ENCODE data around the gene OR1B1.
"Not testable (repeated sequence)": the region's sequence is repeated elsewhere in the genome, so short reads cannot be mapped to it uniquely, and the experiment has no call there.

OR1B1 gene

DNA sequence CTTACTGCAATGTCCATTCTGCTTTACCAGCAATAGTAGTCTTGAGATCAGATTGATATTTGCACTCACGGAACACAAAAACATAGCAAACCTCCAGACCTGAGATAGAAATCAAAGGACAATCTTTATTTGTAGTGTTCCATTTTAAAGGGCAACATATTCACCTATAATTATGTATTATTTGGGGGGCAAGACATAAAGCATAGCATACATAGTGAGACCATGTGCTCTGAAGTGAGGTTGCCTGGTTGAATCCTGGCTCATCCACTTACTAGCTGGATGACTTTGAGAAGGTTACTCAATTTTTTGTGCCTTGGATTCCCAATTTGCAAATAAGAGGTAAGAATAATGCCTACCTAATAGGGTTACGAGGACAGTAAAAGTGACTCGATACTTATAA is at the start of gene OR1B1:
OR1B1 (minus strand) TSS at position 101 of the 400 bp plus-strand sequence.
- DNase-seq (ENCODE audit: low read depth), result no peak

DNA sequence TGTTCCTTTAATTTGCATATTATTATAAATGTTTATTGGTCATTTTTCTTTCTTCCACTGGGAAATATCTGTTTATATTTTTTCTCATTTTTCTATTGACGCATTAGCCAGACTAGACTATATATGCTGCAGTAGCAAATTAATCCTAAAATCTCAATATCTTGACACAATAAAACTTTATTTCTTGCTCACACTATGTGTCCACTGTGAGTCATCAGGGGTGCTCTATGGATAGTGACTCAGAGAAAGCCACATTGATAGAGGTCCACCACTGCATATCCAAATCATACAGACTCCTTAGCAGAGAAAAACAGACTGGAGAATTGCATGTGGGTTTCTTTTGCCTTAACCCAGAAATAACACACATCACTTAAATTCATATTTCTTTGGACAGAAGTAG is 38.3 kb upstream of the OR1B1 start:
- peak; percentile 2 for DNase-seq (ENCODE audit: low read depth)

DNA sequence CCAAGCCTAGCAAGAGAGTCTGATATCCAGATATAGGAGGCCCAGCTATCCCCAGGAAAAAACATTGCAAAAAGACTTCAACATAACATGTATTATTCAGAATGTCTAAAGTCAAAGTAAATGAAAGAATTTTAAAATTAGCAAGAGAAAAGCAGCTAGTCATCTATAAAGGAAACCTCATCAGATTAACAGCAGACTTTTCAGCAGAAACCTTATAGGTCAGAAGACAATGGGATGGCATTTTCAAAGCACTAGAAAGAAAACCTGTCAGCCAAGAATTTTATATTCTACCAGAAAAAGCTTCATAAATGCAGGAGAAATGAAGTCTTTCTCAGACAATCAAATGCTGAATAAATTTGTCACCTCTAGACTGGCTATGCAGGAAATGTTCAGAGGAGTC is 27.4 kb upstream of the OR1B1 start:
- no peak for DNase-seq (ENCODE audit: low read depth)

DNA sequence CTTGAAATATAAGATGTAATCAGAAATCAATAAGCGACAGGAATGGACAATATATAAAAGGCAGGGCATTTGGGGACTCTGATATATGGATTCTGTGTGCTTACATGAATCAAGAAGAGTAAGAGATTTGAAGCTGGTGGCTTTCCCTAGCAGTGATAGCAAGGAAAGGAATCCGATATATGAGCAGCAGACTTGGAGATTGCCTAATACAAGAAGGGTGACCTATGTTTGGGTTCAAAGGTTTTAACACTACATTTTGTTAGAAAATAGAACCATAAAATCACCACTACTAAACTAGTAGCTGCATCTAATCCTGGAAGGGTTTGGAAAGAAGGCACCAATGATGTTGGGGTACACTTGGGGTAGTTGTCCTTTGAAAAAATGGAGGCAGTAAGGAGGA is 15.1 kb upstream of the OR1B1 start:
- no peak for DNase-seq (ENCODE audit: low read depth)

DNA sequence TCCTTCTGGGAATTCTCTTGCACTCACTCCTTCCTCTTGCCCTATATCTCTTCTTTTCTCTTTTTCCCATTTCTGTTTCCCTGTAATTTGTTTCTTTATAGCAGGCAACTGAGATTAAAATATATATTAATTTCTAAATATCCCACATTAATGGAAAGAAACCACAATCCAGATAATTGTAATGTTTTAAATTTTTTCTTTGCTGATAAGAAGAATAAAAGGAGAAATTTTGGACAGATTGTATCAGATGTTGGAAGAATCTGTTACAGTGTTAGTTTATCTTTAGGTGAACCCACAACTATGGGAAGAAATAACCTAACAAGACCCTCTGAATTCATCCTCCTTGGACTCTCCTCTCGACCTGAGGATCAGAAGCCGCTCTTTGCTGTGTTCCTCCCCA is 4.0 kb upstream of the OR1B1 start, which contains the start of gene OR1L1:
OR1L1 (plus strand) TSS at position 301 of the 400 bp plus-strand sequence; CDS start at position 301, 0 bp downstream.
- DNase-seq (ENCODE audit: low read depth), result no peak

DNA sequence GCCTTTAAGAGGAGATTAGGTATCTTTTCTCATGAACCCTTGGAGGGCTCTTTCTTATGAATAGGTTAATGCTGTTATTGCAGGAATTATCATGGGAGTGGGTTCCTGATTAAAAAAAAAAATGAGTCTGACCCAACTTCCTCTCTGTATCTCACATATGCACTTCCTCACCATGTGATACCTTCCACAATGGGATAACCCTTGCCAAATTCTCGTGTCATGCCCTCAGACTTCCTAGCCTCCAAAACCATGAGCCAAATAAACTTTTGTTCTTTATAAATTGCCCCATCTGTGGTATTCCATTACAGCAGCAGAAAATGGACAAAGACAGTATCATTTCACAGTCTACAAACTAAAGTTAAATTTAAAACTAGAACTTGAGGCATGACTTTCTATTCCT is 1.0 kb downstream of the OR1B1 start:
- no peak for DNase-seq (ENCODE audit: low read depth)

DNA sequence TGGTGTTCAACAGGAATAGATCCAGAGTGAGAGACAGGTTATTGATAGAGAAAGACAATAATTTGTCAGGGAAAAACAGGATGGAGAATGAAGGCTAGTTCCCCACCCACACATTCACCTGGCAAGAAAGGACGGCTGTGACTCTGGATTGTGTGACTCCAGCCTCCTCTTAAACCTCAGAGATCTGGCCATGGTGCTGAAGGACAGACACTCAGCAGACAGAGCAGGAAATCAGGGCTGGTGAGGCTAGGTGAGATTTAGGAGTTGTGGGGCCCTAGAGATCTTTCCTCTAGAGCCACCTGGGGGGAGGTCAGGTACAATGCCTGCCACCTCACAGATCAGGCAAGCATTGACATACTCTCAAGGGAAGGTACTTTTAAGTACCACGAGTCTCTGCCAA is 15.2 kb downstream of the OR1B1 start:
- DNase-seq (ENCODE audit: low read depth), result peak; percentile 20

DNA sequence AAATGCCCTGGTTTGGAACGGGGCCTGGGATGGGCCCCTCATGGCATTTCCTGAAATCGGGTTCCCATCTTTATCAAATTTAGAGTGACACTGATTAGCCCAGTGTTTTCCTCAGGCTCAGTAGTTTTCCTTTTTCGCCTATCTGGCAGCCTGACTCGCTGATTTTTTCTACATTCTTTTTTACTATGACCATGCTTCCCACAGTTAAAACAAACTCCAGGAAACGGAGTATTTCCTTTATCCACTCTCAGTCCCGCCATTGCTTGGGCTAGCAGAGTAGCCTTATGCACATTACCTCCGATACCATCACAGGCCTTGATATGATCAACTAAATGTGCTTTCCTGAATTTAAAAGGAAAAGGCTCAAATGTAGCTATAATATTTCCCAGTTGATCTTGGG is 37.4 kb downstream of the OR1B1 start:
- no peak for DNase-seq (ENCODE audit: low read depth)

DNA sequence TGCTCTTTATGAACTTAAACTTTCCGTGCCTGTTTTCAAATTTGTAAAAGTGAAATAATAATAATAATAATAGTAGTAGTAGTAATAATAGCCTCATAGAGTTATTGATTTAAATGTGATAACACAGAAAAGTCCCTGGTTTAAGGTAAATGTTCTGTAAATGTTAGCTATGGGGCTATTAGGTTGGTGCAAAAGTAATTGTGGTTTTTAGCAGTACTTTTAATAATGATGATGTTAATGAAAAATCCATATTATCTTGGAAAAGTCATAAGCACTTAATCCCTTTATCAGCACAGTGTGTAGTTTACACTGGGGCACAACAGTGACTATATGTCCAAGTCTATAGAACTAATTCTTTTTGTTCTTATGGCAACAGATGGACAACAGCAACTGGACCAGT is 43.1 kb downstream of the OR1B1 start, which contains the start of gene OR1Q1:
OR1Q1 (plus strand) TSS at position 377 of the 400 bp plus-strand sequence; CDS start at position 377, 0 bp downstream.
- DNase-seq (ENCODE audit: low read depth), result no peak

DNA sequence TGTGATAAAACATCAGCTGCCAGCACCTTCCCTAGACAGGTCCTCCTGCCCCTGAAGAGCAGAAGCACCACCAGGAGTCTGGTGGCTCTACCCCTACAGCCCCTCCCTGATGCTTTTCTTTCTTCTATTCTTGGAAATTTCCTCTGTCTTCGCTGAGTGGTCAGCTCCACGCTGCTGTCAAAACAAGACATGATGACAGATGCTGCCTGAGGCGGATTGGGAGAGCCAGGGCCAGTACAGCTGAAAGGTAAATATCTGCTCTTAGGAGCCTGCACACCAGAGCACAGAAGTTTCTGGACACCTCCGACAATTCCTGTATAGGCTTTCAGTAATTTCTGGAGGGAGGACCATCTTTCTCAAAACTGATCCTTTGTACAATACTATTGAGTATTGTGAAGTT is 47.6 kb downstream of the OR1B1 start:
- no peak for DNase-seq (ENCODE audit: low read depth)

DNA sequence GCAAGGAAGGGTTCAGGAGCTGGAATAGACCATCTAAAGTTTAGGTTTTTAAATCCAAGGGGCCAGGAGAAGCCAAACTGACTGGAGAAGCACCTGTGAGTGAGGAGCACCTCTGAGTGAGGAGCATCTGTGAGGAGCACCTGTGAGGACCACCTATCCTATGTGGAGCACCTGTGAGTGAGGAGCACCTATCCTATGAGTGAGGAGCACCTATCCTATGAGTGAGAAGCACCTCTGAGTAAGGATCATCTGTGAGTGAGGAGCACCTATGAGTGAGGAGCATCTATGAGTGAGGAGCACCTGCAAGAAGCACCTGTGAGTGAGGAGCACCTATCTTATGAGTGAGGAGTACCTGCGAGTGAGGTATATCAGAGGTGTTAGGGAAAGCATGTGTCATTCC is 50.8 kb downstream of the OR1B1 start:
- no peak for DNase-seq (ENCODE audit: low read depth)

DNA sequence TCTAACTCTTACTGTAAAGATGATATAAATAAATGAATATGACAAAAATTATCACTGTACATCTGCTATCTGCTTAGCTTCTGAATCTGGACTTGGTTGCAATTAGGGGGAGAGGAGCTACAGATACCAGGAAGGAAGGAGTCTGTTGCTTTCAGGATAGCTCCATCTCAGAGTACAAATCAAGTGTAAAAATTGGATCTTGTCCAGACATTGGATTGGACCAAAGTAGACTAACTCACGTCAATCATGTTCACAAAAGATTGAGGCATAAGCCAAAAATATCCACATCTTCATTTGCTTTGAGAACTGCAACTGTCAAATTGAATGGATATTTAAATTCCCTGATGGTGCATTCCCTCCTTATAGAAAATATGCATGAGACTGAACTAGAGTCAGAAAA is 51.7 kb downstream of the OR1B1 start:
- no peak for DNase-seq (ENCODE audit: low read depth)

DNA sequence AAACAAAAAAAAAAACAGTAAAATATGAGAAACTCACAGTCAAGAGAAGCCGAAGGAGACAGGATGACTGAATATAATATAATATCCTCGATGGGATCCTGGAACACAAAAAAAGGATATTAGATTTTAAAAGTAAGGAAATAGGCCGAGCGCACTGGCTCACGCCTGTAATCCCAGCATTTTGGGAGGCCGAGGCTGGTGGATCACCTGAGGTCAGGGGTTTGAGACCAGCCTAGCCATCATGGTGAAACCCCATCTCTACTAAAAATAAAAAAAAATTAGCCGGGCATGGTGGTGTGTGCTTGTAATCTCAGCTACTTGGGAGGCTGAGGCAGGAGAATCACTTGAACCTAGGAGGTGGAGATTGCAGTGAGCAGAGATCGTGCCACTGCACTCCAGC is 74.1 kb downstream of the OR1B1 start, which contains the start of gene OR1L8:
OR1L8 (minus strand) TSS at position 101 of the 400 bp plus-strand sequence. CDS start 14,907 bp downstream, outside the sequence.
- not testable (repeated sequence) for DNase-seq (ENCODE audit: low read depth)

DNA sequence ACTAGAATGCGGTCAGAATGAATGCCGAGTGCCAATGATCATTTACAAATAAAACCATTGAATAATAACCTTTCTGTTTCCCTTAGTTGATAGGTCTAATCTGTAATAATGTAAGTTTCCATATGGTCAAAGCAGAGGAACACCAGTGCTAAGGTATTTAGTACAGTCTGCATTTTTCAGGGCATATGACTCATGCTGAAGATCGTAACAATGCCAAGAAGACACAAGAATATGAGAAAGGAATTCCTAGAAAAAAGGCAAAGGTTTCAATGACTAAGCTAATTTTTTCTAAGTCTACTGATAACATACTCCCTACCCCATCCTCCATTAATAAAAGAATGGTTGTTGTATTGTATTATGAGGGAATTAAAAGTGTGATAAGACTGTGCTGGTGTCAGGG is 77.1 kb downstream of the OR1B1 start:
- peak; percentile 70 for DNase-seq (ENCODE audit: low read depth)

DNA sequence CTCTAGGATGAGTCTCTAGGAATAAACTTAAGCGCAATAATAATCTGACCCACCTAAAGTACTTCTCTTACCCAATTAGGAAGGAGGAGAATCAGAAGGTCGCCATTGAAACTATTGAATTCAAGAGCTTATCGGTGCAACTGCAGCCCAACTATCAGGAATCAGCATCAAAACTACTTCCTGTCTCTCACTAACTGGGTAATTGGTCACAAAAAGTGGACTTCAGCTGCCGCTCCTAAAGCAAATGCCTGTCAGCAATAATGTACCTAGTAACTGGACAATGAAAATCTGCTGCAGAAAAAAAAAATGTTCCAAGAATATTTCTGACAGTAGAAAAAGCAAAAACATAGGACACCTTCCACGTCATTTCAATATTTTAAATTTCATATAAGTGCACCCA is 77.6 kb downstream of the OR1B1 start:
- DNase-seq (ENCODE audit: low read depth), result no peak
